PFSK-1 (cell line): ENCODE results near the gene WDR86.

ENCODE experiments used
- FOXP2 ChIP-seq: optimal IDR thresholded peaks from 2 replicates; pipeline ENCODE3; 2011; ENCODE audit warnings: borderline replicate concordance, control low read depth, inconsistent platforms; ENCODE audit not compliant: insufficient read depth; ENCODE audit errors: extremely low read length, extremely low read depth
- POLR2AphosphoS5 ChIP-seq: IDR thresholded peaks from 2 replicates; pipeline ENCODE4 v1.6.1; 2012; ENCODE audit warnings: low read depth, mild to moderate bottlenecking, control low read depth, low read length, moderate library complexity
- SIN3A ChIP-seq: IDR thresholded peaks from 2 replicates; pipeline ENCODE4 v1.6.1; 2012; ENCODE audit warnings: mild to moderate bottlenecking, low read length, moderate library complexity, borderline replicate concordance; ENCODE audit not compliant: insufficient read depth
- TAF1 ChIP-seq: IDR thresholded peaks from 2 replicates; pipeline ENCODE4 v1.6.1; 2012; ENCODE audit warnings: low read length, control low read depth, borderline replicate concordance; ENCODE audit not compliant: insufficient read depth
- TF ChIP-seq, protein P1 (sequence below), 2 experiments: IDR thresholded peaks; 2 replicates each; pipeline versions ENCODE4 v1.6.1 to v1.8.0; 2011 to 2012; ENCODE audit warnings: low read depth in 2 of 2, low read length in 2 of 2, control low read depth in 1 of 2, inconsistent platforms in 1 of 2, mild to moderate bottlenecking in 1 of 2, moderate library complexity in 1 of 2; ENCODE audit not compliant: insufficient read depth in 1 of 2

DNA sequence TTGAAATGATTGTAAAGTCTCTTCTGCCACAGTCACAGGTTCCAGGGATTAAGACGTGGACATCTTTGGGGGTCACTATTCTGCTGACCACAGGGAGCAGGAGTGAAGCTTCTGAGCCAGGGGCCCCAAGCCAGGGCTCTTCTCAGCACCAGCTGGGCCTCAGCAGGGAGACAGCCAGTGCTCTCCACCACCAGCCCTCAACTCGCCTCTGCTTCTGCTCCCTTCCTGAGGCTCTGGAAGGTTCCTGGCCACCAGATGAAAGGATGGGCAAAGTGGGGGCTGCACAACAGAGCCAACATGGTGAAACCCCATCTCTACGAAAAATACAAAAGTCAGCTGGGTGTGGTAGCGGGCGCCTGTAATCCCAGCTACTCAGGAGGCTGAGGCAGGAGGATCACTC, 41.3 kb upstream of the WDR86 start:
- TF ChIP-seq POLR2AphosphoS5, result no peak
- TF ChIP-seq, protein P1, sequence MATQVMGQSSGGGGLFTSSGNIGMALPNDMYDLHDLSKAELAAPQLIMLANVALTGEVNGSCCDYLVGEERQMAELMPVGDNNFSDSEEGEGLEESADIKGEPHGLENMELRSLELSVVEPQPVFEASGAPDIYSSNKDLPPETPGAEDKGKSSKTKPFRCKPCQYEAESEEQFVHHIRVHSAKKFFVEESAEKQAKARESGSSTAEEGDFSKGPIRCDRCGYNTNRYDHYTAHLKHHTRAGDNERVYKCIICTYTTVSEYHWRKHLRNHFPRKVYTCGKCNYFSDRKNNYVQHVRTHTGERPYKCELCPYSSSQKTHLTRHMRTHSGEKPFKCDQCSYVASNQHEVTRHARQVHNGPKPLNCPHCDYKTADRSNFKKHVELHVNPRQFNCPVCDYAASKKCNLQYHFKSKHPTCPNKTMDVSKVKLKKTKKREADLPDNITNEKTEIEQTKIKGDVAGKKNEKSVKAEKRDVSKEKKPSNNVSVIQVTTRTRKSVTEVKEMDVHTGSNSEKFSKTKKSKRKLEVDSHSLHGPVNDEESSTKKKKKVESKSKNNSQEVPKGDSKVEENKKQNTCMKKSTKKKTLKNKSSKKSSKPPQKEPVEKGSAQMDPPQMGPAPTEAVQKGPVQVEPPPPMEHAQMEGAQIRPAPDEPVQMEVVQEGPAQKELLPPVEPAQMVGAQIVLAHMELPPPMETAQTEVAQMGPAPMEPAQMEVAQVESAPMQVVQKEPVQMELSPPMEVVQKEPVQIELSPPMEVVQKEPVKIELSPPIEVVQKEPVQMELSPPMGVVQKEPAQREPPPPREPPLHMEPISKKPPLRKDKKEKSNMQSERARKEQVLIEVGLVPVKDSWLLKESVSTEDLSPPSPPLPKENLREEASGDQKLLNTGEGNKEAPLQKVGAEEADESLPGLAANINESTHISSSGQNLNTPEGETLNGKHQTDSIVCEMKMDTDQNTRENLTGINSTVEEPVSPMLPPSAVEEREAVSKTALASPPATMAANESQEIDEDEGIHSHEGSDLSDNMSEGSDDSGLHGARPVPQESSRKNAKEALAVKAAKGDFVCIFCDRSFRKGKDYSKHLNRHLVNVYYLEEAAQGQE (IDR thresholded peaks at IDR 0.05; ENCODE audit: insufficient read depth in 1 of 2, low read depth in 2 of 2, low read length in 2 of 2), result no peak
- TF ChIP-seq SIN3A, result no peak
- no peak for TF ChIP-seq TAF1
- TF ChIP-seq FOXP2, result no peak
